WTC11 (cell line): ENCODE measurements around the gene PIK3C3.

Experiments
- CREB1 ChIP-seq: sonication (generic); formaldehyde crosslinking; IDR thresholded peaks from 2 replicates; pipeline ENCODE4 v1.8.0; 2023; ENCODE audit warnings: mild to moderate bottlenecking, missing genetic modification reagents
- ELF4 ChIP-seq: sonication (generic); formaldehyde crosslinking; IDR thresholded peaks from 2 replicates; pipeline ENCODE4 v1.8.1; 2022; ENCODE audit warnings: low read depth, mild to moderate bottlenecking, moderate library complexity, missing genetic modification reagents
- ESRRA ChIP-seq: sonication (generic); formaldehyde crosslinking; IDR thresholded peaks from 2 replicates; pipeline ENCODE4 v1.8.1; 2022; ENCODE audit warnings: mild to moderate bottlenecking, missing genetic modification reagents, borderline replicate concordance
- ETV6 ChIP-seq: sonication (generic); formaldehyde crosslinking; IDR thresholded peaks from 2 replicates; pipeline ENCODE4 v1.8.1; 2022; ENCODE audit warnings: mild to moderate bottlenecking, missing genetic modification reagents
- FOXP1 ChIP-seq: sonication (generic); formaldehyde crosslinking; IDR thresholded peaks from 2 replicates; pipeline ENCODE4 v1.8.0; 2022; ENCODE audit warnings: missing genetic modification reagents, mild to moderate bottlenecking, moderate library complexity, borderline replicate concordance
- SOX15 ChIP-seq: fragments of 250-450 bp; sonication (Bioruptor Pico); IDR thresholded peaks from 2 replicates; pipeline ENCODE4 v1.9.0; 2021; ENCODE audit warnings: mild to moderate bottlenecking
- TEAD4 ChIP-seq: sonication (generic); formaldehyde crosslinking; IDR thresholded peaks from 2 replicates; pipeline ENCODE4 v1.8.0; 2022; ENCODE audit warnings: mild to moderate bottlenecking, missing genetic modification reagents
- ZBTB21 ChIP-seq: sonication (generic); formaldehyde crosslinking; IDR thresholded peaks from 2 replicates; pipeline ENCODE4 v1.8.1; 2023; ENCODE audit warnings: mild to moderate bottlenecking, missing genetic modification reagents, borderline replicate concordance
- ZNF423 ChIP-seq: fragments of 250-450 bp; sonication (Bioruptor Pico); IDR thresholded peaks from 2 replicates; pipeline ENCODE4 v2.1.2; 2022; ENCODE audit warnings: mild to moderate bottlenecking, moderate library complexity
- TF ChIP-seq, protein P1 (sequence below): fragments of 200-600 bp; IDR thresholded peaks from 2 replicates; pipeline ENCODE4 v1.8.0; 2022; ENCODE audit warnings: antibody characterized with exemption

DNA sequence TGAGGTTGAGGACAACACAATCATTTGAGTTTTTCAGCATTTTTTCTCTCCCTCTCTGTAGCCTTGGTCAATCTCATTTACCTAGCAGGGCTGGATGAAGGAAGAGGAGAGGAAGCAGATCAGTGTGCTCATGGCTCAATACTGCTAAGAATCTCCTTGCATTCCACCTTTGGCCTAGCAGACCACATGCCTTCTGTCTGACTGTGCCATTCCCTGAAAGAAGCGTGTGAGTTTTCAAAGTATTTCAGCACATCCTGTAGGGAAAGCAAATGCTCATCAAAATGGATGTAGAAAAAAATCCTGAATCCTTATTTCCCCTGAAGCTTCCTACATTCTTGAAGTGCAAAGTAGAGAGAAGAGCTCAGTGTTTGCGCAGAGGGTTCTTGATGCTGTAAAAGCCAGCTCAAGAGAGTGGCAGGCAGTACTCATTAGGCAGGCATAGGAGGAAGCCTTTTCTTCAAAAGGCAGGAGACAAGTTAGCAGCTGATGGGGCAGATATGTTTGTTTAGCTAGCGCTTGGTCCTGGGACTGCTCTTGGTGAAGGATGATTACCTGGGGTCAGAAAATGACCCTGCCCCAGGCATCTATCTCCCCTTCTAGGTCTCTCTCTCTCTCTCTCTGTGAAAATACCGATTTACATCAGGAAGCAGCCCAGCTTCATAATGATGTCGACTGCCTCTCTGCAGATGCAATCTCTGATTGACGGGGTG lies 14.4 kb upstream of the PIK3C3 start:
- TF ChIP-seq ZNF423 (CRISPR knock-in tag) (no peak), ESRRA (CRISPR knock-in tag) (no peak), CREB1 (CRISPR knock-in tag) (no peak), ETV6 (no peak), SOX15 (CRISPR knock-in tag) (no peak), FOXP1 (no peak), ZBTB21 (CRISPR knock-in tag) (no peak), TEAD4 (no peak), ELF4 (no peak)
- TF ChIP-seq, protein P1, sequence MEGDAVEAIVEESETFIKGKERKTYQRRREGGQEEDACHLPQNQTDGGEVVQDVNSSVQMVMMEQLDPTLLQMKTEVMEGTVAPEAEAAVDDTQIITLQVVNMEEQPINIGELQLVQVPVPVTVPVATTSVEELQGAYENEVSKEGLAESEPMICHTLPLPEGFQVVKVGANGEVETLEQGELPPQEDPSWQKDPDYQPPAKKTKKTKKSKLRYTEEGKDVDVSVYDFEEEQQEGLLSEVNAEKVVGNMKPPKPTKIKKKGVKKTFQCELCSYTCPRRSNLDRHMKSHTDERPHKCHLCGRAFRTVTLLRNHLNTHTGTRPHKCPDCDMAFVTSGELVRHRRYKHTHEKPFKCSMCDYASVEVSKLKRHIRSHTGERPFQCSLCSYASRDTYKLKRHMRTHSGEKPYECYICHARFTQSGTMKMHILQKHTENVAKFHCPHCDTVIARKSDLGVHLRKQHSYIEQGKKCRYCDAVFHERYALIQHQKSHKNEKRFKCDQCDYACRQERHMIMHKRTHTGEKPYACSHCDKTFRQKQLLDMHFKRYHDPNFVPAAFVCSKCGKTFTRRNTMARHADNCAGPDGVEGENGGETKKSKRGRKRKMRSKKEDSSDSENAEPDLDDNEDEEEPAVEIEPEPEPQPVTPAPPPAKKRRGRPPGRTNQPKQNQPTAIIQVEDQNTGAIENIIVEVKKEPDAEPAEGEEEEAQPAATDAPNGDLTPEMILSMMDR, result no peak
